Kidney epithelial cell (primary cell): ENCODE data around the gene DSTN. TPM values are rescaled to one million over a fixed set of nuclear protein-coding genes. Genes with fewer than 3 reads are reported as not detected.

ENCODE experiments used
- DNase-seq: peaks from one replicate; pipeline ENCODE4 v3.0.0-alpha.2; 2010; ENCODE audit warnings: low read depth
- H3K27me3 ChIP-seq: 2 replicates; pipeline ENCODE4 v1.6.0; 2011; ENCODE audit warnings: low read length; ENCODE audit not compliant: control insufficient read depth, insufficient read depth
- H3K36me3 ChIP-seq: 2 replicates; pipeline ENCODE4 v1.5.1; 2011; ENCODE audit warnings: low read length; ENCODE audit not compliant: control insufficient read depth, insufficient read depth
- H3K4me3 ChIP-seq: 2 replicates; pipeline ENCODE4 v1.5.1; 2011; ENCODE audit warnings: low read depth, mild to moderate bottlenecking, control low read depth, low read length
- total RNA-seq: library from RNA; depleted of rRNA; stranded (reverse); fragments of >200 nt; gene quantifications from 2 replicates; pipeline ENCODE4 v1.2.3, GENCODE V29; 2015
- TF ChIP-seq, protein P1 (sequence below): IDR thresholded peaks from 2 replicates; pipeline ENCODE4 v1.5.1; 2011; ENCODE audit warnings: mild to moderate bottlenecking, moderate library complexity, low read length, control low read depth, inconsistent platforms; ENCODE audit not compliant: insufficient read depth, poor library complexity, severe bottlenecking

The DSTN gene
- total RNA-seq, 1 donor from 2014 or later = 255 TPM

GRCh38 chr20:17651760-17652388 lies 82.0 kb downstream of the DSTN start:
- H3K4me3 ChIP-seq = no peak overlapping the region
- TF ChIP-seq, protein P1, sequence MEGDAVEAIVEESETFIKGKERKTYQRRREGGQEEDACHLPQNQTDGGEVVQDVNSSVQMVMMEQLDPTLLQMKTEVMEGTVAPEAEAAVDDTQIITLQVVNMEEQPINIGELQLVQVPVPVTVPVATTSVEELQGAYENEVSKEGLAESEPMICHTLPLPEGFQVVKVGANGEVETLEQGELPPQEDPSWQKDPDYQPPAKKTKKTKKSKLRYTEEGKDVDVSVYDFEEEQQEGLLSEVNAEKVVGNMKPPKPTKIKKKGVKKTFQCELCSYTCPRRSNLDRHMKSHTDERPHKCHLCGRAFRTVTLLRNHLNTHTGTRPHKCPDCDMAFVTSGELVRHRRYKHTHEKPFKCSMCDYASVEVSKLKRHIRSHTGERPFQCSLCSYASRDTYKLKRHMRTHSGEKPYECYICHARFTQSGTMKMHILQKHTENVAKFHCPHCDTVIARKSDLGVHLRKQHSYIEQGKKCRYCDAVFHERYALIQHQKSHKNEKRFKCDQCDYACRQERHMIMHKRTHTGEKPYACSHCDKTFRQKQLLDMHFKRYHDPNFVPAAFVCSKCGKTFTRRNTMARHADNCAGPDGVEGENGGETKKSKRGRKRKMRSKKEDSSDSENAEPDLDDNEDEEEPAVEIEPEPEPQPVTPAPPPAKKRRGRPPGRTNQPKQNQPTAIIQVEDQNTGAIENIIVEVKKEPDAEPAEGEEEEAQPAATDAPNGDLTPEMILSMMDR = no peak
- no peaks in the 10 kb centered on the region for H3K27me3 ChIP-seq
- no peak for DNase-seq
- no peaks in the 10 kb centered on the region for H3K36me3 ChIP-seq

DNA sequence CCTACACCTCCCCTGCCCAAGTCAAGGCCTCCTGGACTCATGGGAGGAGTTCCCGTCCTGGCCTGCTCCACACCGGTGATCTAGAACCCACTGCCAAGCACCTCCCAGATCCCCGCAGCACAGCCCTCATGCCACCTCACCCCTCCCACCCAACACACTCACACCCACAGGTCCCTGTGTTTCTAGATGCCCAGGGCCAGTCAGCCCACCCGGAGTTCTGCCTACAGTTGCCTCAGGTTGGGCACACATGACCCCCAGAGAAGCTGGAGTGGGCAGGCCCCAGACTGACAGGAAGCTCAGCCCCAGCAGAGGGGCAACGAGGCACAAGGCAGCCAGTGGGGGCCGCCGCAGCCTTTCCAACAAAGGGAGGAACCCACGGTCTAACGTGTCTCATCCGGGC lies 82.5 kb downstream of the DSTN start:
- Histone ChIP-seq H3K4me3 (no peak overlapping the region), H3K36me3 (no peaks in the 10 kb centered on the region), H3K27me3 (no peaks in the 10 kb centered on the region)
- no peak for DNase-seq
- TF ChIP-seq, protein P1 = no peak

DNA sequence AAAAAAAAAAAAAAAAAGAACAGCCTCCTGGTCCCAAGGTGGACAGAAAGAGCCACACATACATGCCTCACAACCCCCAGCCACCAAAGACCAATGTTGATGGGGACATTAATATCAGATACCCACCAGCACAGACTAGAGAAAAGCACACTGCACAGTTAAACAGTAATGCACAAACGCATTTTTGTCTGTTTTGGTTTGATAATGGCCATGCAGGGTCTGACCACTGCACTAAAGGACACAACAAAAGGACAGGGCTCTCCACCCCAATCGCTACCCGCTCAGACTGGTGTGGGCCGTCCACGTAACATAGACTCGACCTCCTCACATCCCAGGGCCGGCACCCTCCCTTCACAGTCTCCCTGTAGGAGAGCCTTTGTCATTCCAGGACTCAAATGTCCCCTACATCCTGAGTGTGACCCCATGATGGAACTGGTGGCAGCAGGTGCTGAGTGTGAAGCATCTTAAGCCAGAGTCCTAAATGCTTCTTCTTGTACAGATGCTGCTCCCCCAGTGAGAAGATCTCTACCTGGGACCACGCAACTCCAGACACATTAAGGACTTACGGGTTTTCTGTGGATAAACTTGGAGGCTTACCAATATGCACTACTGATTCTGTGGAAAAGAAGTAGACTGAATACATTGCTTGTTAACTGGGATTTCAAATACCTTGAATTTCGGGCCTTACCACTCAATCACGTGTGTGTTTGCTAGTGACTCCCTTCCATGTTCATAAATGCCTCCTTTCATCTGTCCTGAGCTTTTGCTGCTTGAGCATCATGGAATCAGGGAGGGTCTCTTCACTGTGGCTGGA lies 84.2 kb downstream of the DSTN start:
- peaks cover 3% of the 10 kb centered on the region for H3K36me3 ChIP-seq

DNA sequence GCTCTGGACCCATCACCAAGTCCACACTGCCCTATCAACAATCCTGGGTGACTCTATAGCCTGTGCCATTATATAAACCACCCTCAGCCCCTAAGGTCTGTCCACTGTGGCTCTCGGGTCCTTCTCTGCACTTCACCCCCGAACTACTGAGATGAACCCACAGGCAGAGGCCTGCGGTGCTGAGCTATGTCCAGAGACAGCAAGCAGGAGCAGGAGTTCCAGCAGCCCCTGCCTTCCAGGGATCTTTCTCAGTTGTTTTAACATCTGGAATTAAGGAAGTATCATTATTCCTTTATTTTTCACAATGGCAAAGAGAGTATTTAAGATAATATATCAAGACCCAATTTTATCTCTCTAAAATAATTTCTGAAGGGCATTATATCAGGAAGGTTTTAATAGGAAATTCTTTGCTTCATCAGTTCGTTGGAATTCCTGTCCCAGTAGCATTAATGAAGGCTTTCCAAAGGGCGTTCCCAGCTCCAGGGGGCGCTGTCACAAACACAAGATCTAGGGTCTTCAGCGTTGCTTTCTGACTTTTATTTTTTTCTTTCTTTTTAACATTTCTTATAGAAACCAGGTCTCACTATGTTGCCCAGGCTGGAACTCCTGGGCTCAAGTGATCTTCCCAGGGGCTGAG lies 84.9 kb downstream of the DSTN start:
- TF ChIP-seq, protein P1 = peak; percentile 76
- peaks cover 3% of the 10 kb centered on the region for H3K36me3 ChIP-seq
- no peaks in the 10 kb centered on the region for H3K27me3 ChIP-seq
- no peak for DNase-seq
- H3K4me3 ChIP-seq = no peak overlapping the region

More for the DNA sequence above, 84.2 kb downstream of the DSTN start:
- DNase-seq = no peak
- TF ChIP-seq, protein P1 = no peak
- Histone ChIP-seq H3K27me3 (no peaks in the 10 kb centered on the region), H3K4me3 (no peak overlapping the region)

GRCh38 chr20:17655286-17655651 lies 85.4 kb downstream of the DSTN start:
- no peak for DNase-seq
- Histone ChIP-seq H3K27me3 (no peaks in the 10 kb centered on the region), H3K36me3 (peaks cover 3% of the 10 kb centered on the region), H3K4me3 (no peak overlapping the region)
- TF ChIP-seq, protein P1 = no peak
